ENCODE data around the gene GOLGA8F.
"Not testable (repeated sequence)": the region's sequence is repeated elsewhere in the genome, so short reads cannot be mapped to it uniquely, and the experiment has no call there.

The GOLGA8F gene

DNA sequence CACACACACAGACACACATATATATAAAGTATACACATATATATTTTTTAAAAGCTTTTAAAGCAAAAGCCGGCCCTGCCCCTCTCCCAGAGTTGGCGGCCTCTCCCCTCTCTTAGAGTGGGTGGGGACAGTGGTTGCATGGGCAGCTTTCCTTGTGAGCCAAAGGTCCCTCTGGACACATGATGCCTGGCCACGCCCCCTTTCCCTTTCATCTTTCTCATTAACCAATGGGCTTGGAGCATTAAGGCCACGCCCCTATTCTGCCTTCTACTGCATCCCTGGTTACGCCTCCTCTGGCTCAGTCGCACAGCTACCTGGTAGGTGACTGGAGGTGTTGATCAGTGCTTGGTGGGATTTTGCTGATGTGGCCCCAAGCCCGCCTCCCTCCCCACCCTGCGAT lies at the start of gene GOLGA8F:
Gene GOLGA8F (plus strand): TSS at position 301 of the 400 bp plus-strand sequence. CDS start 98 bp downstream, at position 399.
- not testable (repeated sequence) for DNase-seq

GRCh38 chr15:28357984-28358383 lies 20.5 kb upstream of the GOLGA8F start, which contains the start of gene GOLGA6L24:
GOLGA6L24 (minus strand) TSS chr15:28358084; CDS start chr15:28358023, 61 bp downstream.
- not testable (repeated sequence) for DNase-seq

DNA sequence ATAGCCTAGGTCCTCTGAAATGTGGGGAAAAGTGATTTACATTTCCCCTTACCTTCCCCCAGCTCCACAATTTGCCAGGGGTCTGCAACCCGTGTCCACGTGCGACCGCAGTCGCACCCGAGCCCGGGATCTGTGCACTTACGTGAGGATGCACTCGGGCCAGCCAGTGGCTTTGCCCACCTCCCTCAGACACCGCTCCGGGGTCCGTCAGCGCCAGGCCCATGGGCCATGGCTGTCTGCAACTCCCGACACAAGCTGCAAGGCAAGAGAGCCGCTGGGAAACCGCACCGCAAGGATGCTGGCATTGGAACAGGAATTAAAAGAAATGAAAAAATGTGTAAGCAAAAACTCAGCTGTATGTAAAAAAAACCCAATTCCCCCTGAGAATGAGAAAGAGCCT lies 13.0 kb upstream of the GOLGA8F start:
- DNase-seq = not testable (repeated sequence)

- DNase-seq = not testable (repeated sequence)
These were observed 1.6 kb downstream of the GOLGA8F start for GRCh38 chr15:28380053-28380452.

DNA sequence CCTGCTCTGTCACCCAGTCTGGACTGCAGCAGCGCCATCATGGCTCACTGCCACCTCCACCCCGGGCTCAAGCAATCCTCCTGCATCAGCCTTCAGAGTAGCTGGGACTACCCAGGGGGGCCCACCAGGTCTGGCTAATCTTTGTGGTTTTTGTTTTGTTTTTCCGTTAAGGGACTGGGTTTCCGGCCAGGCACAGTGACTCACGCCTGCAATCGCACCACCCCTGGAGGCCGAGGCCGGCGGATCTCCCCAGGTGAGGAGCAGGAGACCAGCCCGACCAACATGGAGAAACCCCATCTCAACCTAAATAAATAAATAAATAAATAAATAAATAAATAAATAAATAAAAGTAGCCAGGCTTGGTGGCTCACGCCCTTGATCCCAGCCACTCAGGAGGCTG lies 17.6 kb downstream of the GOLGA8F start:
- not testable (repeated sequence) for DNase-seq

DNA sequence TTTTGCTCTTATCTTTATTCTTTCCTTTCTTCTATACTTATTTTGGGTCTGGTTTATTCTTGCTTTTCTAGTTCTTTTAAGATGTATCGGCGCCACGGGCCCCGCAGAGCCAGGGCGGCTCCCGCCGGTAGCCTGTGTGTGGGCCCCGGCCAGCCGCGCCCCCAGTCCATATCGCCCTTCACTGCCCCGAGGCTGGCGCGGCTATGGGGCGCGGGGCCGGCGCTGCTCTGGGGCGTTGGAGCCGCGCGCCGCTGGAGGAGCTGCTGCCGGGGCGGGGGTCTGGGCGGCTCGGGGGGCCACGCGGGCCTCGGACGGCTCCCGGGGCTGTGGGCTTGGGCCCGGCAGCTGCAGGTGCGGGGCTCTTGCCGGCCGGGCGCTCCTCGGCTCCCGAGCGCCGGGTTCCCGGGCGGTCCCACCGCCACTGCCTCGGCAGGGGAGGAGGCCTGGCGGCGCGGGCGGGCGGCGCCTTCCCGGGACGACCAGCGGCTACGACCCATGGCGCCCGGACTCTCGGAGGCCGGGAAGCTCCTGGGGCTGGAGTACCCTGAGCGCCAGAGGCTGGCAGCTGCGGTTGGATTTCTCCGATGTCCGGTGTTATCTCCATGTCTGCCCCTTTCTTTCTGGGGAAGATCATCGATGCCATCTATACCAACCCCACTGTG lies 24.4 kb downstream of the GOLGA8F start:
- DNase-seq = not testable (repeated sequence)

DNA sequence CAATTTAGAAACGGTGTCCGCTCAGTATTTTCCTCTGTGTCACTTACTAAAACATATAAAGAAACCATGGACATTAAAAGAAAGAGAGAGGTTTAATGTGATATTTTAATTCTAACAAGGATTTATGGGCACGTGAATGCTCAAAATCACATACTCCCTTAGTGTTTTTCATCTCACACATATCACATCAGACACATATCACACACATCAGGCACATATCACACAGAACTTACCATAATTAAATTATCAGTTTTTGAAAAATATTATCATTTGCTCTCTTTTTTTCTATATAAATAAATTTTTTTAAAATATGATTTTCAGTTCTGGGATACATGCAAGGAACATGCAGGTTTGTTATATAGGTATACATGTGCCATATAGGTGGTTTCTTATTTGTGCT lies 42.0 kb downstream of the GOLGA8F start:
- not testable (repeated sequence) for DNase-seq

- not testable (repeated sequence) for DNase-seq
These were observed 57.1 kb downstream of the GOLGA8F start for GRCh38 chr15:28435594-28435993.
